ENCODE results near the gene DNMBP.
"Not testable (repeated sequence)": the region's sequence is repeated elsewhere in the genome, so short reads cannot be mapped to it uniquely, and the experiment has no call there.

Gene DNMBP

DNA sequence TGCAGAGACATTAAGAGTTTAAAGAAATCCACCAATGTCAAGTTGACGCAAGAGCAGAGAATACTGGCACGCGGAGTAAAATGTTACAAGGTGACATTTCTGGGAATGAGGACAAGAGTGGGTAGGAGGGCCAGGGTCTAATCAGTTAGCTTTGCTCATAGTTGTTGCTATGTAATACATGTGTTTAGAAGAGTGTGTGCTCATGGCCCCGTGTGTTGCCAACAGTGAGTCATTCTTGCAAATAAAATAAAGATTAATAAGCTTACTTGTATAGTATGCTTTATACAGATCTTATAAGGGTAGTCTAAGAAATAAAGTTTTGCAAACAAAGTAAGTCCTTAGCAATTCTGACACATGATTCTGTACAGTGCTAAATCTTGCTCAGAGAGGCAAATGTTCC lies 64.5 kb downstream of the DNMBP start:
- no peak for DNase-seq

DNA sequence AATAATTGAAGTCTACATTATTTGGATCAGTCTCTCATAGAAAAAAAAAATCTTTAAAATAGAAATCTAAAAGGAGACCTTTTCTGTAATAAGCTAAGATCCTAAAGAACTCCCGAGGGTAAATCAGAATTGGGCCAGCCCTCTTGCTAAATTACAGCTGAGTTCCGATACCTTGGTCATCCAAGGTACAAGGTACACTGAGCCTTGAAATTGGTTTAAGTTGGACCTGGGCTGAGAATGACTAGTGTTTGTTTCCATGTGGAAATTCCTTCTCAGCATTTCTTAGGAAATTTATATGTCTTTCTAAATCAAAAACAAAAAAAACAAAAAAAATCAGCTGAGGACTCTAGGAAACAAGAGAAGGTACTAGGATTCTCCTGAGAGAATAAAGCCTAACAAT lies 64.9 kb downstream of the DNMBP start:
- DNase-seq, result no peak

DNA sequence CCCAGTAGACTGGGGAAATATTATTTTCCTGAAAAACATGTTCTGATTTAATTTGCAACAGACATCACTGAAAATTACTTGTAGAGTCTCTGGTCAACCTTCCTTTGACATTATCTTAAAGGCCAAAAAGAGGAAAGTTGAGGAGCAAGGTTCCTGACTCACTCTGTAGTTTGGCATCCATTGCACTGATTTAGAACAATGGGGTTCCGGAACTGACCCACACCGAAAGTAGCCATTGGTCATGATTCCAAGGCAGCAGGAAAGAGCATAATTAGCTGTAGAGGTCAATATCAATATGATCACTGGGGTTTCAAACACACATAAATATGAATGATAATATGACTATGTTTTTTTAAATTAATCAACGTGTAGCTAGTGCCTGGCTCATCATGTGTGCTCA lies 65.8 kb downstream of the DNMBP start:
- DNase-seq, result no peak

DNA sequence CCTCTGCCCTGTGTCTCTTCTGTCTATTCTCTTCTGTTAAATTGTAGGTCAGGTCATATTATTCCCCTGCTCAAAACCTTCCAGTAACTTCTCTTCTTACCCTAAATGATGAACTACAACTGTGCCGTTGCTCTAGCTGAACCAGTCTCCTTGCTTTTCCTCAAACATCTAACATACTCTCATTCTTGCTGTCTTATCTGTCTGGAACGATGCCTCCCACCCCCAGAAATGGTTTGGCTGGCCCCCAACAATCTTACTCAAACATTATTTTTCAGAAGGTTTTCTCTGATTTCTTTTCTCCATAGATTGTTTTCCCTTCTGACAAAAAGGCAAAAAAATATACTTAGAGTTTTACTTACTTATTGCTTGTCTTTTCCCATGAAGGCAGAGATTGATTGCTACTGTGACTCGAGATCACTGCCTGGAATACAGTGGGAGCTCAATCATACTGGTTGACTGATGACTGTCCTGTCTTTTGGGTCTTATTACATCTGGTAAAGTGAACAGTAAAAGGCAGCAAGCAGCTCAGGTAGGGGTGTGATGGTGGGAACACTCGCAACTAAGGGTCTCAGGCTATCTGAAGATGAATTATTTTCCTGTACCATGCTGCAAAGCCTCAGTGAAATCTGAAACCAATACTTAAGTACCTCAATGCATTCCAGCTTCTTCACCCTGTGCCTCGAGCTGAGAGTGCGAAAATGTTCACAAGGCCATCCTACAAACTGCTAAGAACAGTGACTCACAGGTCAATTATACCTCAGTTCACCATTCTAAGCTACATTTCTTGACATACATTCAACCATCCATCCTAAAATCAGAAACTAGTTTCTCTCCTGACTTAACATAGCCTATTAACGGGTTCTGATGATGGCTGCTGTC lies 67.6 kb downstream of the DNMBP start:
- no peak for DNase-seq

DNA sequence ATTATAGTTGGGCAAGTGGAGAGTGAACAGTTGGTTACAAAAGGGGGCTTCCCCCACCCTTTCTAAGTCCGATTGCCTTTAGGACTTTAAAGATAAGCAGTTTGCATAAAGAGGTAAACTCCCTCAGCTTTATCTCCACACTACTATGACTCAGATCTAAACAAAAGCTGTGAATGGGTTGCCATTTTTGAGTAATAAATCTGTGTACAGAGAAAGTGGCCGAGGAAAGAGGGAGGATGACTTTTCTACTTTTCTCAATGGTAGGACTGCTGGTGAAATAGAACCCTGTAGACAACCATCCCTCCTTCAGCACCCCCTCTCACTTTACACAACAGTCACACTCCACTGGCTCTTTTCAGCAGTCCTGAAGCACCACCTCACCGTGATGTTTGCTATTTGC lies 71.2 kb downstream of the DNMBP start:
- no peak for DNase-seq

DNA sequence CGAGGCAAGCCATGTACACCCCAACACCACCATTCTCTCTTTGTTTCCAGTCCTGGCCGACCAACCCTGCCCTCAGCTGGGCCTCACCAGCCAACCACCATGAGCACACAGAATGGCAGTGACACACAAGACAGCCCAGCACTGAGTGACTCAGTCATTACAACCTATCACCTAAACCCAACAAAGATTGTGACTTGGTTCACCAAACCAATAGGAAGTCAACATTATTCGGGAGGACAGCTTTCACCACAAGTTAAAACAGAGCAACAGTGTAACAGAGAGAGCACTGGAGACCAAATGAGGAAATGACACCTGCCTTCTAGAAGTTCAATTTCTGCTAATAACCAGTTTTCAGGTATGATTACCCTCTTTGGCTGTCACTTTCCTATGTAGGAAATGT lies 72.1 kb downstream of the DNMBP start:
- no peak for DNase-seq

DNA sequence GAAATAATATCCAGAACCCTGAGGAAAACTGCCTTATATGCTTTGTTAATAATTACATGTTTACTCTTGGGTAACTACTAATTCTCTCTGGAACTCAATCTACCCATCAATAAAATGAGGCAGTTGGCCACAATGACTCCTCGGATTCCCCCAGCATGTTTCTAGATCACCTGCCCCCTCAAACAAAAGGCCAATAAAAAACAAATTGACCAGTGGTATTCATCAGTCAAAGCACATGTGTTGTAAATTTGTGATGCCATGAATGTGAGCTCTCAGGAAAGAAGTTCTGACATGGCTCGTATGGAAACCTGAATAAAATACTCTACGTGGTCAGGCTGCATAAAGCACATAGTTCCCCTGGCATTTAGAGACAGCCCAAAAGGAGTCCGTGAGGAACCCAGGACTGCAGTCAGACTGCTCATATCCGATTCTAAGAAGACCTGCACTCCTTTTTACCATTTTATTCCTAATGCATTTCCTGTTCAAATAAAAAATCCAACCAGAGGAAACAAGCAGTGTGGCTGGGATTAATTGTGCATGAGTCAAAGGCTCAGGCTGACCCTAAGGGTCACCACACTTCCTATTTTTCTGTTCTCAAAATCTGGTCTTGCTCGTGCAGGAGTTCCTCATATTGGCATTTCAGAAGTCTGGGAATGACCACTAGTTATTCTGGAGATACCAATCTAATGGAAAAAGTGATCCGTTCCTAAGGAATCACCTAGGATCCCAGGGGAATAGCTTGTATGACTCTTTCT lies 77.4 kb downstream of the DNMBP start:
- not testable (repeated sequence) for DNase-seq

DNA sequence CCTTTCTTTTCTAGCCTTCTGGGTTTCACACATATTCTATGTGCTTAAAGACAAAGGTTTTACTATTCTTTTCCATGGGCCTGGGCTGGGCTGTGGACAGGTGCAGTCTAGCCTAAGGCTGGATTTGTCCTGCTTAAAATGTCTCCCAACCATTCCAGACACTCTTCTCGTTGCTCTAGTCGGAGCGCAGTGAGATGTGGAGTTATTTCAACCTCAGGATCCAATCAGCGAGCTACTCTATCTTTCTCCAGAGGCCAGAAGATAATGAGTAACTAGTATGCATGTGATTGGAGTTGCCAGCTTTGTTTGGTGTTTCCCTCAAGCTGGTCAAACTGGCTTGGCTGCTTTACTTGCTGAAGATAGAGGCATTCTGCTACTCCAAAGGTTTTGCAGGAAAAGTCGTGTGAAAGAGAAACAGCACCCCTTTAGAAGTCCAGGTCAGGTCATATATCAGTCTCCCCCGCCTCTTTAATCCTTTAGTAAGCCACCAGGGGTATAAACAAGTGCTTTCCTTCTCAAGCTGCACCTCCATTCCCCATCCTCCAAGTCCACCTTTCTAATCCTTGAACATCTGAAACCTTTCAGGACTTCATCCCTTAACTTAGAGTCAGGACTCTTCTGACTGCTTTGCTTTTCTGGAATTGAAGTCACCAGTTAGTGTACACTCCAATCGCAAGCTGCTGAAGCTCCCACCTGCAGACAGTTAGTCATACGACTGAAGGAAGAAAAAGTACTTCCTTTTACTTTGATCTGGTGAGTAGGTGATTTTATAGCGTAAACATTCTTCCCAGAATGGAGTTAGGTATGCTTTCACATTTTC lies 78.8 kb downstream of the DNMBP start:
- no peak for DNase-seq

DNA sequence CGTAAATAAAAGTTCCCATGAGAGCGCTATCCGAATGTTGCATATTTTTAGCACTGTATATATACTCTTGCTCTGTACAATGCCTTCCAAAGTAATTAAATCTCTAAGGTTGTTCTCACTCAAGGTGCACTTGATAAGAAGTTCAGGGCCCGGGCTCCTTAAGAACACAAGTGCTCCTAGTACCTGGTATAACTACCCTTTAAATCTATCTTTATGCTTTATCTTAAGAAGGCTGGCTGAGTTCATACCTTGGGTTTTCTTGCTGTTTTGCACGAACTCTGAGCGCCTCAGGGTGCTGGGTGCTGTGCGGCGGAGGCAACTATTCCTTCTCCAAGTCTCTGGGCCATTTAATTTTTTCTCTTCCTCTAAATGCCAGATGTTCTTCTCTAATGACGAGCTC lies 80.4 kb downstream of the DNMBP start:
- no peak for DNase-seq

DNA sequence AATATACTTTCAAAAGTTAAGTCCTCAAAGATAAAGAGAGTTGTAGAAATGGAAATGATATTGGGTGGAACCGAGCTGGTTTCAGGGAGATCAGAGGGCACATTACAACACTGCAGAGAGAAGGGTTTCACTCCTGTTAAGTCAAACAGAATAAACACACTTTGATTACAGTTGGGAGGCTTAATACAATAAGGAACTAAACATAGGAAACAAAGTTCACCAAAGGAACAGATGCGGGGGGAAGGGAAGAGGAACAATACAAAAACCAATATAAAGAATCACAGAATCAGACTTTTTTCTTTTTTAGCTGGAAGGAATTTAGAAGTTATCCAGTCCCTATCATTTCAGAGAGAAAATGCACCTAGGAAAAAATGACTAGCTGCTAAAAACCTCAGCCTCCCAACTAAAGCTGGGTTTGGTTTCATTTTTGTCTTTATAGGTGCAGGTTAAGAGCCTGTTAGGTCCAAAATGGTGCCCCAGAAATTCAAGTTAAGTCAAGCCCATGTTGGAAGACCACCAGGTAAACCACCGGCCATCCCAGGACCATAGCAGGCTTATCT lies 81.9 kb downstream of the DNMBP start:
- no peak for DNase-seq

DNA sequence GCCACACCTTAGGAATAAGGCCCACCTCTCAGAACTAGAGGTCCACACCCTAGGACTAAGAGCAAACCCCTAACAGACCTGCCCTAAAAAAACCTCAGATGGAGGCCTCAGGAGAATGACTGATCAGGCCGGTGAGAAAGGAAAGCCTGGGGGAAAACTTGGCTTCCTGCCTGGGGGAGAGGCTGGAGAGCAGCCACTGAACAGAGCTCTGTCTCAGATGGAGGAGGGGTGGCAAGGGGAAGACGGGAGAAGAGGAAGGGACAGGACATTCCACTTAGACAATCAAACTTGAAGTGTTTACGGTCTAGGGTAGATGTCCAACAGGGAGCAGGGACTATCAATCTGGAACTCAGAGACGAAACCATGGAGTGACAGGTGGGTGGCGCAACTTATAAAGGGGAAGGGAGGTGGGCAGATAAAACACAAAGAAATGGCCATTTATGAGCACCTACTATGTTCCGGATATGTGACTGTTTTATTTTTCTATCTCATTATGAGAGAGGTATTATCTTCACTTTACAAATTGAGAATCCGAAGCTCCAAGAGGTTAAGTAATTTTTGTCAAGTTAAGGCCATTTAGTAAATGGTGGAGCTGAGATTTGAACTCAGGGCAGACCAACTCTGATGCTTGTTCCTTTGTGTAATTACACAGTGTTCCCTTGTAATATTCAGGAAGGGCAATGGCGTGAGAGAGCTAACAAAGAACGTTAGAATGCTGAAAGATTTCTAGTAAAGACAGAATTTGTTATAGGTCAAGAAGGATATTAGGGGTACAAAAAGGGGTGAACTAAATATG lies 82.6 kb downstream of the DNMBP start:
- DNase-seq, result no peak

DNA sequence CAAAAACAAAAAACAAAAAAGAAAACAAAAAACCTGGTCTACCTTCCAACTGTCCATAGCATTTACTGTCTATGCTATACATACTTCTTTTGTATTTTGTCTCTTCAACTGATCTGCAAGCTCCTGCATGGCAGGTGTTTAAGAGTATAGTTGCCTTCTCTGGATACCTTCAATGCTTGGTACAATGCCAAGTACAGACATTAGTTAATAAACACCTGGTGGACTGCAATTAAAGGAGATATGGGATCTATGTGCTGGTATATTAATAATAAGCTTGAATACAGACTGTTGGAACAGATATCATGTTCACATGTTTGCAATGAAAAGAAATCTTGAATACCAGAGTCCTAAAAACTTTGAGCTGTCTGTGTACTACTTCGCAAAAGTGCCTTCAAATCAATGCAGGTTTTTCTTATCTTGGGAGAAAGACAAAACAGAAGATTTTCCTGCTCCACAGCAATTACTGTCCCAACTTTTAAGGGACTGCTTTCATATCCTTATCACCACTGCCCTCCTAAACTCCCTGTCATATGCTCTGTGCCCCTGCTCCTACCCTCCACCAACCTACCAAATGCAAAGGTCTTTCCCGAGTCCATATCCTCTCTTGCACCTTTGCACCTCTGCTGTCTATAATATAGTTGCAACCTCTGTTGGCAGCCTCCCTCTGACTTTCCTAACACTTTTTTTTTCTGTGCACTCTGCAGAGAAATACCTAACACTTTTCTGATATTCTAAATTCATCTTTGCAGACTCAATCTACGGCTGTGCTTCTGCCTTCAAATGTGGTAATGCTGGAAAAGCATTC lies 85.1 kb downstream of the DNMBP start:
- DNase-seq, result no peak

DNA sequence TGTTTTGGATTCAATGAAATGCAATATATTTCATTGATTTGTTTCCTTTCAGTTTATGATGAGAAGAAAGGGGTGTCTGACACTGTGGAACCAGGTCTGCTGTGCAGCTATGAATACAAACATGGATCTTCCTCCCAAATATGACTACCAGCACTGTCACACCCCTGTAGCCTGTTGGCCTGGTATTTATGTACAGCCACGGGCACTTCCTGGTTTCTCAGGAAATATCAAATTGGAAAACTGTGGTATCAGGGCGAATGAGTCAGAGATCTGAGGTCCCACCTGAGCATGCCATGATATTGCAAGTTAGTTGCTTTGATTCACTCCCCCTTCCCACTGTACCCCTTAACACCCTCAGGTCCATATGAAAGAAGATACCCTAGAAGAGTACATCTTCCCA lies 87.8 kb downstream of the DNMBP start:
- no peak for DNase-seq

DNA sequence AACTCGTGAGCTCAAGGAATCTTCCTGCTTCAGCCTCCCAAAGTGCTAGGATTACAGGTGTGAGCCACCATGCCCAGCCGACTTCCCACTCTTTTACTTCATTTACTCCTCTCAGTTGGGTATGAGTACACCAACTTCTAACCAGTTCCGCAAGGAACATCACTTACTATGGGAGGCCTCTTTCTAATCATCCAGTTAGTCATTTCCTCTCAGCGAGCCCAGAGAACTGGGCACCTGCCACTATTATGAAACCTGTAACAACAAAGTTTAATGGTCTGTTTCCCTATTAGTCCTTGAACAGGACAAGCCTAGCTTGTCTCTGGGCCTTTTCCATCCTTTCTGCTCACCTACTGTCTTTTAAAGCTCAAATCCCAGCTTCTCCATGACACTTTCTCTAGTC lies 88.8 kb downstream of the DNMBP start:
- DNase-seq, result no peak

DNA sequence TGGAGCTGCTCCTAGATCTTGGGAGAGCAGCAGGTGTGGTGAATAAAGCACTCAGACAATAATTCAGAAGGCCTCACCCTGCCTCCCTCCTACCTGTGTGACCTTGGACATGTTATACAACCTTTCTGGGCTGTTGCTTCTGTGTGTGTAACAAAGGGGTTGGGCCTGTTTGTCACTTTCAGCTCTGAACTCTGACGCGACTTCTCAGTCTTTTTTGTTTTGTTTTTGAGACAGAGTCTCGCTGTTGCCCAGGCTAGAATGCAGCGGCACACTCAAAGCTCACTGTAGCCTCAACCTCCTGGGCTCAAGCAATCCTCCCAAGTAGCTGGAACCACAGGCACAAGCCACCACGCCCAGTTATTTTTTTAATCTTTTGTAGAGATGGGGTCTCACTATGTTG lies 89.3 kb downstream of the DNMBP start:
- DNase-seq, result no peak

DNA sequence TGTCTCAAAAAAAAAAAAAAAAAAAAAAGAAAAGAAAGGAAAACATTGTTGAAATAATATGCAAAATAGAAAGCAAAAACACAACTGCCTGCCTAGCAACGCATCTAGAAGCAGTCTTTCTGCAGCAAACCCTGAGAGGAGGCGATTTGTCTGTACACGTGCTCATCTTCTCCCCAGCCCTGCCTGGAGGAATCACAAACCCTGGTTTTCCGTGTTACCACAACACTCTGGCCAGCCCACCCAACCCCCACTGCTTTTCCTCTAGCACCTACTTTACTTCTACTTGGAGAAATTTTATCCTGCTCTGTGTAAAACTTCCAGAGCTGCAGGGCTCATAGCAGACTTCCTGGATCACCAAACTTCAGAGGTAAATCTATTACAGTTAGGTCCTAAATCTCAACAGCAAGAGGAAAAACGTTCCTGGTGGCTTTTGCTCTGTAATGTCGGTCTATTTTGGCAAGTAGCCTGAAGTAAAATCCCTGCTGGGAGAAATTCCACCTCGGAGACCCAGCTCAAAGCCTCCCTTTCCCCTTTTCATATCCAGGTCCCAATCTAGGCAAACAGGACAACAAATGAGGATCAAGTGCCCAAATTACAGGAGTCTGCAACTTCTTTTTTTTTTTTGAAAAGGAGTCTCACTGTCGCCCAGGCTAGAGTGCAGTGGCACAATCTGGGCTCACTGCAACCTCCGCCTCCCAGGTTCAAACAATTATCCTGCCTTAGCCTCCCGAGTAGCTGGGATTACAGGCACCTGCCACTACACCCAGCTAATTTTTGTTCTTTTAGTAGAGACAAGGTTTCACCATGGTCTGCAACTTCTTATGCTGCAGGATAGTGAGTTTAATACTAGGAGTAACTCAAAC lies 91.6 kb downstream of the DNMBP start:
- no peak for DNase-seq

DNA sequence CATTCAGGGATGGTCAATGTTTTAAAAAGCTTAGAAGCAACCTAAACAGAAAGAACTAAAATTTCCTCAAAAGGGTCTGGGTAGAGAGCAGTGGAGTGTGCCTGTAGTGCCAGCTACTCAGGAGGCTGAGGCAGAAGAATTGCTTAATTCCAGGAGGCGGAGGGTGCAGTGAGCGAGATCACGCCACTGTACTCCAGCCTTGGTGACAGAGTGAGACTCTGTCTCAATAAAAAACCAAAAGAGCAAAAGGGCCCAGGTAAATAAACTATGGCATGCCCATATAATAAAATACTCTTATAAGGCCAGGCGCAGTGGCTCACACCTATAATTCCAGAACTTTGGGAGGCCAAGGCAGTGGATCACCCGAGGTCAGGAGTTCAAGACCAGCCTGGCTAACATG lies 93.0 kb downstream of the DNMBP start:
- DNase-seq, result no peak

DNA sequence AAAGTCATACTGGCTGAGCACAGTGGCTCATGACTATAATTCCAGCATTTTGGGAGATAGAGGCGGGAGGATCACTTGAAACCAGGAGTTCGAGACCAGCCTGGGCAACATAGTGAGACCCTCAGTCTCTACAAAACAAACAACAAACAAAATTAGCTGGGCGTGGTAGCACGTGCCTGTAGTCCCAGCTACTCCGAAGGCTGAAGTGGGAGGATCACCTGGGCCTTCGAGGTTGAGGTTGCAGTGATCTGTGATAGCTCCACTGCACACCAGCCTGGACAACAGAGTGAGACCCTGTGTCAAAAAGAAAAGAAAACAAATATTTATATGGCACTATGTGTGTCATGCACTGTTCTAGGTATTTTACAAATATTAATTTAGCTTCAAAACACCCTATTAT lies 94.3 kb downstream of the DNMBP start:
- DNase-seq, result no peak

DNA sequence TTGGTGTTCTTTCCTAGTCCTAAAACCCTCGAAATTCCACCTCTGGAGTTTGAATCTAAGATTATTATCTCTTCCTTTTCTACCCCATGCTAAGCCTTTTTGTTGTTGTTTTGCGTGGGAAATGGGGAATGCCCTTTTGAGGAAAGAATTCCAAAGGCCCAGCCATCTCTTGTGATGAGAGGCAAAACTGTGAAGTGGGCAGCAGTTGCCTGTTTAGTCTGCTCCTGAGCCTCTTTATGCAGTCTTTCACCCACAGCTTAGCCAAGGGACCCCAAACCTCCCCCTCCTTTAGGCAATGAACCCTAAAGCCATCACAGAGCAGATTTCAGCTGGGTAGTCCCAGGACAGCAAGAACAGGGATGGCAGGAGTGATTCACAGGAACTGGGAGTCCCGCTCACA lies 95.5 kb downstream of the DNMBP start:
- DNase-seq, result no peak

DNA sequence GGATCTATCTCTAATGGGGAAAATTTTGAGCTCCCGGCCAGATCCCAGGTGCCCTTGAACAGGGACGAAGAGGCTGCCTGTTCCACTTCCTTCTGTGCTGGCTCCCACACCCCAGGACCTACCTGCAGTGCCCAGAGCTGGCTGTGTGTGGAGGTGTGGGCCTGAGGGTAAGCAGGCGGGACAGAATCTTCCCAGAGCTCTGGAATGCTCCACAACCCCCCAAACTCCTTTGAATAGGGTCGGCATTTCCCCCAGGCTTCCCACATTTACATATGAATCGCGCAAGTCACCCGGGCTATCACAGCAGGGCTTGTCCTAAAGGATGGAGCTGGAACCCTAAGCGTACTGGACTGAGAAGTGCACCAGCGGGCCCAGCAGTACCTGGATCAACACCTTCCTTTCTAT lies 95.9 kb downstream of the DNMBP start:
- DNase-seq, result no peak

Measured in activated CD4-positive, alpha-beta T cell treated with anti-CD3 and anti-CD28 coated beads for 4 hours (primary cell).